GM12865 (cell line): ENCODE data around the gene NPM1.
A peak's percentile ranks its signal among the peaks of the same experiment; 100 is the strongest.

ENCODE experiments used
- DNase-seq: peaks from one replicate; pipeline ENCODE4 v3.0.0; 2010; ENCODE audit warnings: low read depth
- H3K4me3 ChIP-seq: 2 replicates; pipeline ENCODE4 v1.5.1; 2011; ENCODE audit warnings: mild to moderate bottlenecking, low read depth, low read length, control low read depth
- TF ChIP-seq, protein P1 (sequence below): IDR thresholded peaks from 2 replicates; pipeline ENCODE4 v1.5.1; 2011; ENCODE audit warnings: low read length, control low read depth, low read depth, inconsistent platforms; ENCODE audit not compliant: insufficient read depth; ENCODE audit errors: missing control alignments

Gene NPM1

DNA sequence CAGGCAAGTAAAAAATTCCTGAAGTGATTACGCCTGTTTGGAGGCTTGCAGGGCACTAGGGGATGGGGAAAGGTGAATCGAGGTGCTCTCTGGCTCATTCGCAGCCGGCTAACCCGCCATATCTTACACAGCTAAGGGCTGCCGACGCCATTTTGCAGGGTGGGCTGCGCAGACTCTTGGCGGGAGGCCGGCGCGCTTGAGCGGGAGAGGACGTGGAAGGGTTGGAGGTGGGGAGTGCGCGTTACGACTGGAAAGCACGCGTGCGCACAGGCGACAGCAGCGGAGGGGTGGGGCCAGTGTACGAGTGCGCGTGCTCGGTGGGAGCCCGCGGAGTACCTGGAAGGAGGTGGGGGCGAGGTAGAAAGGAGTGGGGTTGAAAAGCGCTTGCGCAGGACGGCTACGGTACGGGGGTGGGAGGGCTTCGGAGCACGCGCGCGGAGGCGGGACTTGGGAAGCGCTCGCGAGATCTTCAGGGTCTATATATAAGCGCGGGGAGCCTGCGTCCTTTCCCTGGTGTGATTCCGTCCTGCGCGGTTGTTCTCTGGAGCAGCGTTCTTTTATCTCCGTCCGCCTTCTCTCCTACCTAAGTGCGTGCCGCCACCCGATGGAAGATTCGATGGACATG lies at the start of gene NPM1:
TSS of gene NPM1 (plus strand) at position 505 of the 625 bp plus-strand sequence. CDS start at position 605, 100 bp downstream.
- TF ChIP-seq, protein P1, sequence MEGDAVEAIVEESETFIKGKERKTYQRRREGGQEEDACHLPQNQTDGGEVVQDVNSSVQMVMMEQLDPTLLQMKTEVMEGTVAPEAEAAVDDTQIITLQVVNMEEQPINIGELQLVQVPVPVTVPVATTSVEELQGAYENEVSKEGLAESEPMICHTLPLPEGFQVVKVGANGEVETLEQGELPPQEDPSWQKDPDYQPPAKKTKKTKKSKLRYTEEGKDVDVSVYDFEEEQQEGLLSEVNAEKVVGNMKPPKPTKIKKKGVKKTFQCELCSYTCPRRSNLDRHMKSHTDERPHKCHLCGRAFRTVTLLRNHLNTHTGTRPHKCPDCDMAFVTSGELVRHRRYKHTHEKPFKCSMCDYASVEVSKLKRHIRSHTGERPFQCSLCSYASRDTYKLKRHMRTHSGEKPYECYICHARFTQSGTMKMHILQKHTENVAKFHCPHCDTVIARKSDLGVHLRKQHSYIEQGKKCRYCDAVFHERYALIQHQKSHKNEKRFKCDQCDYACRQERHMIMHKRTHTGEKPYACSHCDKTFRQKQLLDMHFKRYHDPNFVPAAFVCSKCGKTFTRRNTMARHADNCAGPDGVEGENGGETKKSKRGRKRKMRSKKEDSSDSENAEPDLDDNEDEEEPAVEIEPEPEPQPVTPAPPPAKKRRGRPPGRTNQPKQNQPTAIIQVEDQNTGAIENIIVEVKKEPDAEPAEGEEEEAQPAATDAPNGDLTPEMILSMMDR = no peak
- H3K4me3 ChIP-seq = peak within 1 kb of the TSS; percentile 90
- peak; percentile 100 for DNase-seq

DNA sequence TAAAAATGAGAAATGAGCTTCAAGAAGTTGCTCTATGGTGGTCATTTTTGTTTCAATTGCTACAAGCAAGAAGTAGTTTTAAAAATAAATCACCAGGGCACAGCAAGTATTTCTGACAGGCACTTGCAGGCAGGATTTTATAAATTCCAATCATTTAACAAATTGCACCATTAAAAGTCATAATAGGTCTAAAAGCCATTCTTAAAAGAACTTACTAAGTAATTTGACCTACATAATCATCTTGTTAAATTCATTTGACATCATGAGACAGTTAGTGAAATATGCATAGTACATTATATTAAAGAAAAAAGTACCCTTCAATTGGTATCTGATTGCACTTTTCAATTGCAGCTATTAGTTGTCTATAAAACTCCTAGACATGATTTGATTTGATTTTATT lies 47.6 kb upstream of the NPM1 start:
- DNase-seq = no peak
- no peak overlapping the region for H3K4me3 ChIP-seq
- TF ChIP-seq, protein P1 = no peak

DNA sequence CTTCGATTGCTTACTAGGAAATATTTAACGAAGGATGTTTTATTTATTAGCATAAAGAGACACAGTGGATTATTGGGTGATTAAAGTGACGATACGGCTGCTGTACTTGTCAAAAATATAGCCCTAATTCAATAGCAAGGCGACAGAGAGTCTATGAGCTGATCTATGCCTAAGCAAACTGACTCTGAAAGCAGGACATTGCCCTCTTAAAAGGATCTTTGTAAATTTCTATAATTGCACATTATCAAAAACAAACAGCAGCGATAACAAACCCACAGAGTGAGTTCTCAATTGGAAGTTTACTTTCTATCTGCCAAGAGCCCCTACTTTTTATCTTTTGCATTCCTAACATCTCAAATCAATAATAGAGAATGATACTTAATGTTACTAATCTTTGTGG lies 47.2 kb upstream of the NPM1 start:
- TF ChIP-seq, protein P1 = no peak
- H3K4me3 ChIP-seq = no peak overlapping the region
- no peak for DNase-seq

DNA sequence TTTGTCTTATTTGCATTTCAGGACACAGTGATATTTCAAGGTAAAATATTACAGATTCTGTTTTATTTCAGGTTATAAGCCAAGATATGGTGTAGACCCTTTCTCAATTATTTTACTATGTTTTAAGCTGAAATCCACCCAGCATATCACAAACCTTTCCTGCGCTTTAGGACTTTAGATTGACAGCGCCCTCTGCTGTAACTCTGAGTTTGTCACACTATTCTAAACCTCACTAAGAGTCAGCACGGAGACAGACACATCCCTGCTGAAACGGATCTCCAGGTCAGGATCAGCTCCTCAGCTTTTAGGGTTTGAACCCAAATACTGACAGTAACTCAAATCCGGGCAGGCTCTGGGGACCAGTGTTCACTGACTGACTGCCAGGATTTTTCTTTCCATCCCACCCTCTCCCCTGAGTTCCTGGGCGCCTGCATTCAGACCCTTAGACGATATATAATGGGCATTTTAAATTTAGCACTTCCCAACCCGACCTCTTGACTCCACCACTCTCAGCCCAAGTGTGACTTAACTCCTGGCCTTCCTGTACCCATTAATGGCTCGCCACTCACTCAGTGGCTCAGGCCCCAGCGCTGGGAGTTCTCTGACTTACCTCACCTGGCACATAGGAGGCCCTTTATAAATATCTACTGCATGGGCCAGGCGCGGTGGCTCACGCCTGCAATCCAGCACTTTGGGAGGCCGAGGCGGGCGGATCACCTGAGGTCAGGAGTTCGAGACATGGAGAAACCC lies 45.1 kb upstream of the NPM1 start:
- H3K4me3 ChIP-seq = no peak overlapping the region
- TF ChIP-seq, protein P1 = peak; percentile 62
- DNase-seq = peak; percentile 65

DNA sequence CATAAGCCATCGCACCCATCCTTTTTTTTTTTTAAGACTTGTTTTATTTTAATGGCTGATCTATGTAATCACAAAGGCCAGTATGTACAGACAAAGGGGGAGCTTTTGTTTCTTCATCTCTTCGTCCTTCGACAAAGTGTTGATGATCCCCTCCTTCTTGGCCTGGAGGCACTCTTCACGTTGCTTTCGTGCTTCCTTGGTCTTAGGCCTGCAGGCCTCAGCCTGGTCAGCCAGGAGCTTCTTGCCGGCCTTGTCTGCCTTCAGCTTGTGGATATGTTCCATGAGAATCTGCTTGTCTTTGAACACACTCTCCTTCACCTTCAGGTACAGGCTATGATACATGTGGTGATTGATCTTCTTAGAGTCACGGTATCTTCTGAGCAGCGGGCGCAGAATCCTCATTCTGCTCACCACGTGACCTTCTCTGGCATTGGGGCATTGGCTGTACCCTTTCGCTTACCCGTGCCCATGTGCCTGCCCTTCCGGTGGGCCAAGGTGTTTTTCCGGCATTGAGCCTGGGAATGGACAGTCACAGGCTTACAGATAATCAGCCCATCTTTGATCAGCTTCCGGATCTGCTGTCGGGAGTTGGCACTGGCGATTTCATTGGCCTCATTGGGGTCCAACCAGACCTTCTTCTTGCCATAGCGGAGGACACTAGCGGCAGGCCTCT lies 42.6 kb upstream of the NPM1 start:
- no peak overlapping the region for H3K4me3 ChIP-seq
- TF ChIP-seq, protein P1 = no peak
- DNase-seq = no peak

- DNase-seq = no peak
- no peak overlapping the region for H3K4me3 ChIP-seq
- TF ChIP-seq, protein P1 = no peak
These were observed 36.0 kb upstream of the NPM1 start for GRCh38 chr5:171351536-171352073.
